Mucosa of stomach (tissue), 1 donor: ENCODE results near the gene FTL.

ENCODE experiments used
- H3K27me3 ChIP-seq: one replicate; pipeline ENCODE4 v1.7.0; 2013; ENCODE audit warnings: mild to moderate bottlenecking, low read length; ENCODE audit not compliant: control insufficient read depth, insufficient read depth
- H3K36me3 ChIP-seq: one replicate; pipeline ENCODE4 v1.7.0; 2013; ENCODE audit warnings: low read length; ENCODE audit not compliant: control insufficient read depth, insufficient read depth
- H3K4me1 ChIP-seq: one replicate; pipeline ENCODE4 v1.7.0; 2013; ENCODE audit warnings: mild to moderate bottlenecking, low read length; ENCODE audit not compliant: control insufficient read depth, insufficient read depth
- H3K4me3 ChIP-seq: one replicate; pipeline ENCODE4 v1.7.0; 2013; ENCODE audit warnings: low read length
- H3K9ac ChIP-seq: one replicate; pipeline ENCODE4 v1.7.0; 2013; ENCODE audit warnings: mild to moderate bottlenecking, low read length, moderate library complexity
- H3K9me3 ChIP-seq: one replicate; pipeline ENCODE4 v1.7.0; 2013; ENCODE audit warnings: mild to moderate bottlenecking, low read length, moderate library complexity; ENCODE audit not compliant: control insufficient read depth
- donor health status: Pancreatic carcinoma.

FTL gene

GRCh38 chr19:48969276-48970138 lies 4.4 kb downstream of the FTL start:
- Histone ChIP-seq H3K4me3 (no peak overlapping the region), H3K9me3 (no peaks in the 10 kb centered on the region), H3K27me3 (no peaks in the 10 kb centered on the region), H3K4me1 (peaks cover 15% of the 10 kb centered on the region), H3K9ac (no peak overlapping the region), H3K36me3 (peaks cover 4% of the 10 kb centered on the region)

GRCh38 chr19:48970139-48970766 lies 5.1 kb downstream of the FTL start:
- H3K4me3 ChIP-seq, result no peak overlapping the region
- H3K9me3 ChIP-seq, result no peaks in the 10 kb centered on the region
- H3K4me1 ChIP-seq, result peaks cover 12% of the 10 kb centered on the region
- no peaks in the 10 kb centered on the region for H3K27me3 ChIP-seq
- H3K9ac ChIP-seq, result no peak overlapping the region
- peaks cover 4% of the 10 kb centered on the region for H3K36me3 ChIP-seq

- H3K27me3 ChIP-seq, result no peaks in the 10 kb centered on the region
- H3K9me3 ChIP-seq, result no peaks in the 10 kb centered on the region
- peaks cover 4% of the 10 kb centered on the region for H3K36me3 ChIP-seq
- peaks cover 12% of the 10 kb centered on the region for H3K4me1 ChIP-seq
- no peak overlapping the region for H3K4me3 ChIP-seq
- no peak overlapping the region for H3K9ac ChIP-seq
These were observed 5.8 kb downstream of the FTL start for GRCh38 chr19:48970923-48971395.

GRCh38 chr19:48975947-48976847 lies 11.1 kb downstream of the FTL start:
- Histone ChIP-seq H3K9ac (no peak overlapping the region), H3K4me3 (no peak overlapping the region), H3K36me3 (peaks cover 3% of the 10 kb centered on the region), H3K27me3 (no peaks in the 10 kb centered on the region), H3K4me1 (no peaks in the 10 kb centered on the region), H3K9me3 (no peaks in the 10 kb centered on the region)

- no peak overlapping the region for H3K4me3 ChIP-seq
- no peak overlapping the region for H3K9ac ChIP-seq
- peaks cover 3% of the 10 kb centered on the region for H3K36me3 ChIP-seq
- no peaks in the 10 kb centered on the region for H3K4me1 ChIP-seq
- no peaks in the 10 kb centered on the region for H3K27me3 ChIP-seq
- H3K9me3 ChIP-seq, result no peaks in the 10 kb centered on the region
These were observed 12.0 kb downstream of the FTL start for GRCh38 chr19:48977061-48977460.

GRCh38 chr19:48982280-48982679 lies 17.2 kb downstream of the FTL start:
- H3K9me3 ChIP-seq, result no peaks in the 10 kb centered on the region
- H3K9ac ChIP-seq, result no peak overlapping the region
- H3K4me1 ChIP-seq, result no peaks in the 10 kb centered on the region
- no peaks in the 10 kb centered on the region for H3K27me3 ChIP-seq
- H3K4me3 ChIP-seq, result no peak overlapping the region
- H3K36me3 ChIP-seq, result peaks cover 8% of the 10 kb centered on the region

GRCh38 chr19:48985711-48986110 lies 20.6 kb downstream of the FTL start:
- Histone ChIP-seq H3K4me3 (no peak overlapping the region), H3K27me3 (no peaks in the 10 kb centered on the region), H3K4me1 (no peaks in the 10 kb centered on the region), H3K36me3 (peaks cover 5% of the 10 kb centered on the region), H3K9me3 (no peaks in the 10 kb centered on the region), H3K9ac (no peak overlapping the region)

GRCh38 chr19:48986211-48986610 lies 21.1 kb downstream of the FTL start:
- Histone ChIP-seq H3K9ac (no peak overlapping the region), H3K27me3 (no peaks in the 10 kb centered on the region), H3K4me1 (no peaks in the 10 kb centered on the region), H3K36me3 (peaks cover 5% of the 10 kb centered on the region), H3K4me3 (no peak overlapping the region), H3K9me3 (no peaks in the 10 kb centered on the region)

GRCh38 chr19:48987323-48987722 lies 22.2 kb downstream of the FTL start:
- Histone ChIP-seq H3K4me1 (peaks cover 9% of the 10 kb centered on the region), H3K4me3 (no peak overlapping the region), H3K9ac (no peak overlapping the region), H3K36me3 (peaks cover 5% of the 10 kb centered on the region), H3K9me3 (no peaks in the 10 kb centered on the region), H3K27me3 (no peaks in the 10 kb centered on the region)

GRCh38 chr19:48988286-48988685 lies 23.2 kb downstream of the FTL start:
- Histone ChIP-seq H3K4me3 (no peak overlapping the region), H3K9ac (no peak overlapping the region), H3K4me1 (peaks cover 9% of the 10 kb centered on the region), H3K9me3 (no peaks in the 10 kb centered on the region), H3K27me3 (no peaks in the 10 kb centered on the region), H3K36me3 (peaks cover 5% of the 10 kb centered on the region)

GRCh38 chr19:48988860-48989259 lies 23.8 kb downstream of the FTL start:
- H3K9me3 ChIP-seq, result no peaks in the 10 kb centered on the region
- H3K27me3 ChIP-seq, result no peaks in the 10 kb centered on the region
- H3K4me3 ChIP-seq, result no peak overlapping the region
- peaks cover 9% of the 10 kb centered on the region for H3K4me1 ChIP-seq
- H3K36me3 ChIP-seq, result peaks cover 5% of the 10 kb centered on the region
- H3K9ac ChIP-seq, result no peak overlapping the region
